GM06990 (cell line): ENCODE data around the gene TMEM52B.

Experiments used
- DNase-seq: peaks from one replicate; pipeline ENCODE4 v3.0.0-alpha.2; 2011; ENCODE audit not compliant: insufficient read length; ENCODE audit errors: extremely low read depth
- H3K27me3 ChIP-seq: replicated peaks from 2 replicates; pipeline ENCODE4 v1.6.0; 2011; ENCODE audit warnings: low read length; ENCODE audit not compliant: control insufficient read depth, insufficient read depth
- H3K36me3 ChIP-seq: 2 replicates; pipeline ENCODE4 v1.5.1; 2011; ENCODE audit warnings: low read length; ENCODE audit not compliant: control insufficient read depth, insufficient read depth
- H3K4me3 ChIP-seq: replicated peaks from 2 replicates; pipeline ENCODE4 v1.5.1; 2011; ENCODE audit warnings: low read depth, mild to moderate bottlenecking, control low read depth, low read length
- TF ChIP-seq, protein P1 (sequence below): IDR thresholded peaks from 2 replicates; pipeline ENCODE4 v1.5.1; 2011; ENCODE audit warnings: low read length, control low read depth, mild to moderate bottlenecking, inconsistent platforms; ENCODE audit not compliant: insufficient read depth, poor library complexity, severe bottlenecking

The TMEM52B gene

DNA sequence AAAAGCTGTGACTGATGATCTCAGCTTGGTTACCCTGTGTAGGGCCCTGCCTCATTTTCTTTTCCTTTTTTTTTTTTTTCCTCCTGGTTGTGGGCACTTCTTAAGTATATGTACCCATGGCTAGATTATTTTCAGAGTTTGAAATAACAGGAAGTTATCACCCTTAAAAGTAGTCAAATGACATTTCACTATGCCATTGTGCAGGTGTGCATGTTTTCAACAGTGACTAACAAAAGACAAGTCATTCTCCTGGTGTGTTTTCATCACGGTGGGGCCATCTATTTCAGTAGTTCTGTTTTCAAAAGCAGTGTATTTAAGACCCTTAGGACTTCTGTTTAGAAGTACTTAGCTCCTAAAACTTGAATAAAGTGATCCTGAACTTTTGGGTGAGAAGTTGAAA, 48.8 kb downstream of the TMEM52B start:
- TF ChIP-seq, protein P1, sequence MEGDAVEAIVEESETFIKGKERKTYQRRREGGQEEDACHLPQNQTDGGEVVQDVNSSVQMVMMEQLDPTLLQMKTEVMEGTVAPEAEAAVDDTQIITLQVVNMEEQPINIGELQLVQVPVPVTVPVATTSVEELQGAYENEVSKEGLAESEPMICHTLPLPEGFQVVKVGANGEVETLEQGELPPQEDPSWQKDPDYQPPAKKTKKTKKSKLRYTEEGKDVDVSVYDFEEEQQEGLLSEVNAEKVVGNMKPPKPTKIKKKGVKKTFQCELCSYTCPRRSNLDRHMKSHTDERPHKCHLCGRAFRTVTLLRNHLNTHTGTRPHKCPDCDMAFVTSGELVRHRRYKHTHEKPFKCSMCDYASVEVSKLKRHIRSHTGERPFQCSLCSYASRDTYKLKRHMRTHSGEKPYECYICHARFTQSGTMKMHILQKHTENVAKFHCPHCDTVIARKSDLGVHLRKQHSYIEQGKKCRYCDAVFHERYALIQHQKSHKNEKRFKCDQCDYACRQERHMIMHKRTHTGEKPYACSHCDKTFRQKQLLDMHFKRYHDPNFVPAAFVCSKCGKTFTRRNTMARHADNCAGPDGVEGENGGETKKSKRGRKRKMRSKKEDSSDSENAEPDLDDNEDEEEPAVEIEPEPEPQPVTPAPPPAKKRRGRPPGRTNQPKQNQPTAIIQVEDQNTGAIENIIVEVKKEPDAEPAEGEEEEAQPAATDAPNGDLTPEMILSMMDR, result no peak
- no peak for DNase-seq
- no peaks in the 10 kb centered on the region for H3K36me3 ChIP-seq
- no peaks in the 10 kb centered on the region; the same call in 1 of the 2 replicates for H3K27me3 ChIP-seq
- no peak overlapping the region for H3K4me3 ChIP-seq

DNA sequence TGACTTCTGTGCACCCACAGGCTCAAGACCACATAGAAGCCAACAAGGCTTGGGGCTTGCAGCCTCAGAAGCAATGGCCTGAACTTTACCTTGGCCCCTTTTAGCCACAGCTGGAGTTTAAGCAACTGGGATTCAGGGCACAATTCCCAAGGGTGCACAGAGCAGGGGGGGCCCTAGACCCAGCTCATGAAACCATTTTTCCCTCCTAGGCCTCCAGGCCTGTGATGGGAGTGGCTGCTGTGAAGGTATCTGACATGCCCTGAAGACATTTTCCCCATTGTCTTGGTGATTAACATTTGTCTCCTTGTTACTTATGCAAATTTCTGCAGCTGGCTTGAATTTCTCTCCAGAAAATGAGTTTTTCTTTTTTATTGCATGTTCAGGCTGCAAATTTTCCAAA, 55.7 kb downstream of the TMEM52B start:
- DNase-seq, result no peak
- no peaks in the 10 kb centered on the region for H3K36me3 ChIP-seq
- H3K4me3 ChIP-seq, result no peak overlapping the region
- H3K27me3 ChIP-seq, result no peaks in the 10 kb centered on the region
- TF ChIP-seq, protein P1, result no peak

GRCh38 chr12:10235761-10236631, 57.2 kb downstream of the TMEM52B start:
- DNase-seq, result no peak
- H3K27me3 ChIP-seq, result no peaks in the 10 kb centered on the region
- TF ChIP-seq, protein P1, result peak; percentile 64
- H3K4me3 ChIP-seq, result no peak overlapping the region
- H3K36me3 ChIP-seq, result no peaks in the 10 kb centered on the region

GRCh38 chr12:10236720-10237119, 57.9 kb downstream of the TMEM52B start:
- Histone ChIP-seq H3K27me3 (no peaks in the 10 kb centered on the region), H3K4me3 (no peak overlapping the region), H3K36me3 (no peaks in the 10 kb centered on the region)
- no peak for DNase-seq
- TF ChIP-seq, protein P1, result no peak

GRCh38 chr12:10238526-10238925, 59.7 kb downstream of the TMEM52B start:
- H3K36me3 ChIP-seq, result no peaks in the 10 kb centered on the region

More at GRCh38 chr12:10238526-10238925, 59.7 kb downstream of the TMEM52B start:
- no peaks in the 10 kb centered on the region for H3K27me3 ChIP-seq
- no peak for DNase-seq
- TF ChIP-seq, protein P1, result no peak
- no peak overlapping the region for H3K4me3 ChIP-seq
